K562 (cell line): ENCODE data around the gene CLIP2. TPM values are rescaled to one million over a fixed set of nuclear protein-coding genes. Genes with fewer than 3 reads are reported as not detected.

ENCODE experiments used
- BRCA1 ChIP-seq, 2 experiments: fragments of 450-650 bp in 1 of 2; sonication (generic) in 1 of 2; formaldehyde crosslinking in 1 of 2; IDR thresholded peaks; 2 replicates each; pipeline versions ENCODE4 v1.5.0 to v1.6.1; 2017 to 2020; ENCODE audit warnings: mild to moderate bottlenecking in 1 of 2, missing genetic modification reagents in 1 of 2
- CREB1 ChIP-seq, 2 experiments: sonication (generic) in 1 of 2; formaldehyde crosslinking in 1 of 2; IDR thresholded peaks; 2 replicates each; pipeline versions ENCODE4 v1.6.1 to v1.8.0; 2012 to 2022; ENCODE audit warnings: inconsistent platforms in 1 of 2, mild to moderate bottlenecking in 1 of 2, missing genetic modification reagents in 1 of 2, moderate library complexity in 1 of 2
- CTCF ChIP-seq, 3 experiments: IDR thresholded peaks in 2 of 3; conservative IDR thresholded peaks in 1 of 3; 2 replicates each; pipeline ENCODE4 v1.5.1; 2011 to 2012; ENCODE audit warnings: low read length in 3 of 3, mild to moderate bottlenecking in 3 of 3, control low read depth in 2 of 3, improper control_type of control experiment in 1 of 3, inconsistent platforms in 1 of 3, low read depth in 1 of 3, mixed read lengths in 1 of 3, moderate library complexity in 1 of 3; ENCODE audit not compliant: insufficient read depth in 2 of 3
- ELK3 ChIP-seq: fragments of 450-650 bp; formaldehyde crosslinking; IDR thresholded peaks from 2 replicates; pipeline ENCODE4 v1.4.0; 2020; ENCODE audit warnings: mild to moderate bottlenecking
- FOXA1 ChIP-seq: fragments of 450-650 bp; IDR thresholded peaks from 2 replicates; pipeline ENCODE4 v1.6.1; 2016; ENCODE audit warnings: mild to moderate bottlenecking, borderline replicate concordance
- FOXK2 ChIP-seq, 2 experiments: fragments of 450-650 bp; IDR thresholded peaks in 1 of 2; conservative IDR thresholded peaks in 1 of 2; 2 replicates each; pipeline ENCODE4 v1.6.1; 2016; ENCODE audit warnings: low read depth in 2 of 2, mild to moderate bottlenecking in 1 of 2
- HDAC1 ChIP-seq, 2 experiments: fragments of 450-650 bp; IDR thresholded peaks; 2 replicates each; pipeline ENCODE4 v1.6.1; 2016 to 2017; ENCODE audit warnings: inconsistent platforms in 1 of 2, mild to moderate bottlenecking in 1 of 2, moderate library complexity in 1 of 2
- HMBOX1 ChIP-seq: sonication (generic); IDR thresholded peaks from 2 replicates; pipeline ENCODE4 v1.6.1; 2016
- KLF10 ChIP-seq: fragments of 250-450 bp; sonication (Bioruptor Pico); IDR thresholded peaks from 2 replicates; pipeline ENCODE4 v1.6.1; 2021; ENCODE audit warnings: matching md5 sums
- KLF13 ChIP-seq: fragments of 450-650 bp; IDR thresholded peaks from 2 replicates; pipeline ENCODE4 v1.6.1; 2016; ENCODE audit warnings: missing genetic modification characterization, low read depth, mild to moderate bottlenecking, missing compliant biosample characterization, moderate library complexity, borderline replicate concordance
- NFXL1 ChIP-seq: fragments of 450-650 bp; formaldehyde crosslinking; IDR thresholded peaks from 2 replicates; pipeline ENCODE4 v1.4.0; 2021; ENCODE audit warnings: mild to moderate bottlenecking
- NR2C2 ChIP-seq, 2 experiments: fragments of 200-800 bp in 1 of 2; sonication (Bioruptor generic) in 1 of 2; sonication (generic) in 1 of 2; formaldehyde crosslinking in 1 of 2; IDR thresholded peaks; 2 replicates each; pipeline versions ENCODE4 v1.6.1 to v1.8.0; 2016 to 2022; ENCODE audit warnings: mild to moderate bottlenecking in 1 of 2, missing compliant biosample characterization in 1 of 2, missing genetic modification characterization in 1 of 2, missing genetic modification reagents in 1 of 2
- PHF8 ChIP-seq: fragments of 200-600 bp; sonication (generic); IDR thresholded peaks from 2 replicates; pipeline ENCODE4 v1.6.1; 2012; ENCODE audit warnings: mixed run types, mild to moderate bottlenecking, inconsistent platforms, low read length, moderate library complexity, borderline replicate concordance
- SIN3B ChIP-seq: fragments of 450-650 bp; IDR thresholded peaks from 2 replicates; pipeline ENCODE4 v1.6.1; 2017; ENCODE audit warnings: low read depth, mild to moderate bottlenecking, moderate library complexity
- STAT5A ChIP-seq: IDR thresholded peaks from 2 replicates; pipeline ENCODE4 v1.6.1; 2012; ENCODE audit warnings: low read length, inconsistent platforms, borderline replicate concordance
- ZBTB11 ChIP-seq, 3 experiments: fragments of 200-800 bp in 1 of 3; fragments of 250-450 bp in 1 of 3; fragments of 450-650 bp in 1 of 3; sonication (Bioruptor Pico) in 1 of 3; sonication (Bioruptor generic) in 1 of 3; formaldehyde crosslinking in 1 of 3; IDR thresholded peaks; 2 replicates each; pipeline versions ENCODE4 v1.6.1 to v1.8.0; 2016 to 2022; ENCODE audit warnings: mild to moderate bottlenecking in 2 of 3, missing genetic modification characterization in 2 of 3, missing compliant biosample characterization in 1 of 3, moderate library complexity in 1 of 3
- ZC3H4 ChIP-seq: sonication (generic); formaldehyde crosslinking; IDR thresholded peaks from 2 replicates; pipeline ENCODE4 v1.9.0; 2021; ENCODE audit warnings: missing genetic modification reagents, borderline replicate concordance
- ZNF217 ChIP-seq: sonication (generic); formaldehyde crosslinking; IDR thresholded peaks from 2 replicates; pipeline ENCODE4 v1.8.0; 2022; ENCODE audit warnings: mild to moderate bottlenecking, missing genetic modification reagents
- polyA plus RNA-seq, 8 experiments: library from polyadenylated mRNA; depleted of rRNA in 4 of 8; stranded (reverse) in 5 of 8; unstranded in 3 of 8; fragments of >200 nt; fragmentation: Nextera tagmentation in 2 of 8; fragmentation: Illumina TruSeq in 1 of 8; extraction: Ambion mirVana in 2 of 8; extraction: Trizol in 1 of 8; gene quantifications; 2 replicates each; pipeline versions ENCODE4 v1.2.1 to v1.2.3, GENCODE V29; 2011 to 2014; ENCODE audit warnings: inconsistent platforms in 1 of 8, missing spikeins in 1 of 8
- total RNA-seq, 7 experiments: library from RNA; depleted of rRNA in 6 of 7; stranded (reverse); fragments of >200 nt in 6 of 7; fragmentation: Illumina TruSeq in 2 of 7; extraction: Trizol in 2 of 7; gene quantifications; 2 replicates each; pipeline versions ENCODE4 v1.2.1 to v1.2.3, GENCODE V29; 2011 to 2021; ENCODE audit warnings: low replicate concordance in 1 of 7

Gene CLIP2
- total and polyA plus RNA-seq, 9 of the 15 experiments (the other 6 are each of a cell fraction or from before 2014, with no cell fraction given) = 0.07 to 5.4 (median 2.1) TPM

GRCh38 chr7:74272305-74273038 lies 16.7 kb upstream of the CLIP2 start (continued):
- TF ChIP-seq KLF10 (CRISPR knock-in tag) (no peak), ZC3H4 (CRISPR knock-in tag) (no peak), FOXK2 (conservative IDR thresholded peaks at IDR 0.05 in 1 of 2, IDR thresholded peaks at IDR 0.05 in 1 of 2; ENCODE audit: low read depth in 2 of 2) (no peak; a peak in 1 of 4 replicates), CTCF (IDR thresholded peaks at IDR 0.05 in 2 of 3, conservative IDR thresholded peaks at IDR 0.05 in 1 of 3; ENCODE audit: insufficient read depth in 2 of 3, low read depth in 1 of 3, low read length in 3 of 3) (no peak), ELK3 (no peak), HMBOX1 (0 out of 2 replicates have a peak, but pooled peaks have one; percentile 13), FOXA1 (no peak), NR2C2 (CRISPR knock-in tag; IDR thresholded peaks at IDR 0.05) (0 out of 2 replicates have a peak, but pooled peaks have one; percentile 31), NR2C2 (tag; IDR thresholded peaks at IDR 0.05) (no peak), BRCA1 (IDR thresholded peaks at IDR 0.05) (no peak), BRCA1 (CRISPR knock-in tag; IDR thresholded peaks at IDR 0.05) (no peak), NFXL1 (CRISPR knock-in tag) (no peak), SIN3B (no peak), ZNF217 (CRISPR knock-in tag) (no peak), HDAC1 (IDR thresholded peaks at IDR 0.05) (no peak), CREB1 (IDR thresholded peaks at IDR 0.05) (no peak), CREB1 (CRISPR knock-in tag; IDR thresholded peaks at IDR 0.05) (no peak), KLF13 (tag) (no peak), PHF8 (peak; percentile 19; the same call in 1 of the 2 replicates), STAT5A (no peak), ZBTB11 (CRISPR knock-in tag; IDR thresholded peaks at IDR 0.05) (peak in 1 of 3 experiments; percentile 56; a peak in 1 of 6 replicates)
